ENCODE results near the gene DOCK3.
"Not testable (repeated sequence)": the region's sequence is repeated elsewhere in the genome, so short reads cannot be mapped to it uniquely, and the experiment has no call there.

Gene DOCK3

GRCh38 chr3:51002495-51002894 is 327.8 kb downstream of the DOCK3 start:
- DNase-seq: no peak

DNA sequence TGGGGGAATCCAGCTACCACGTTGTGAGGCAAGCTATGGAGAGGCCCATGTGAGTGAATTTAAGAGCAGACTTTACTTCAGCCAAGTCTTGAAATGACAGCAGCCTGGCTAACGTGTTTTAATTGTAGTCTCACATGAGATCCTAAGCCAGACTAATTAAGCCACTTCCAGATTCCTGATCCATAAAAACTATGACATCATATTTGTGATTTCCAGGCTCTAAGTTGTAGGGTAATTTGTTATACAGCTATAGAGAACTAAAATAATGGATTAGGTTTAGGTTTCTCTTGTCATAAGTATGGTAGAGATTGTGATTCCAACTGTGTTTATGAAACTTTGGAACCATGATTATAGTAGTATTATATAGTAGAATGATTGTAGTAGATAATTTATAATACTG is 329.5 kb downstream of the DOCK3 start:
- DNase-seq: no peak

GRCh38 chr3:51024121-51024520 is 349.4 kb downstream of the DOCK3 start:
- DNase-seq: no peak

- DNase-seq: peak; percentile 70 to 82
Measured at GRCh38 chr3:51024765-51025632, 350.3 kb downstream of the DOCK3 start.

- DNase-seq: no peak
Measured at GRCh38 chr3:51031666-51032065, 356.9 kb downstream of the DOCK3 start.

DNA sequence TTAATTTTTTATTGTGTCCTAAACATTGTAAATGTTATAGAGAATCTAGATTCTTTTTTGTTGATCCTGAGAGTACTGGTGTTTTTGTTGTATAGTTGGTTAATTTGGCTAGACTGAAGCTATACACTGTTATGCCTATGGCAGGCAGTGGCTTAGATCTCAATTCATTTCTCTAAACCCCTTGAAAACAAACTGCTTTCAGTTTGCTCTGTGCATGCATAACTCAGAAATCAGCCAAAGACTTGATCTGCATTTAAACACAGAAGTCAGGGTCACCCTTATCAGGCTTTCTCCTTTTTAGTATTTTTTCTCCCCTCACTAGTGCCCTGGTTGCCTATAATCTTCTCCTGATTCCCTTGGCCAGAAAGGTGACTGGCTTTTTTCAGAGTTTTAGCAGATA is 360.9 kb downstream of the DOCK3 start:
- DNase-seq: no peak

DNA sequence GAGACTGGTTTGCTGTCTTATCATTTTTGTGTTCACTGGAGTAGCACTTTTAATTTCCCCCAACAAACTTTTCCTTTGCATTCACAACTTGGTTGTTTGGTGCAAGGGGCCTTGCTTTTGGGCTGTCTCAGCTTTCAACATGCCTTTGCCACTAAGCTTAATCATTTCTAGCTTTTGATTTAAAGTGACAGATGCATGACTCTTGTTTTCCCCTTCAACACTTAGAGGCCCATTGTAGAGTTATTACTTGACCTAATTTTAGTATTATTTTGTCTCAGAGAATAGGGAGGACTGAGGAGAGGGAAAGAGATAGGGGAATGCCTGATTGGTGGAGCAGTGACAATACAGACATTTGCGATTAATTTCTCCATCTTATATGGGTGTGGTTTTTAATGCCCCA is 370.3 kb downstream of the DOCK3 start:
- no peak for DNase-seq

- DNase-seq: no peak
Measured at GRCh38 chr3:51052562-51052961, 377.8 kb downstream of the DOCK3 start.

GRCh38 chr3:51057121-51057520 is 382.4 kb downstream of the DOCK3 start:
- DNase-seq: no peak

- DNase-seq: no peak
Measured at GRCh38 chr3:51063053-51063452, 388.3 kb downstream of the DOCK3 start.

DNA sequence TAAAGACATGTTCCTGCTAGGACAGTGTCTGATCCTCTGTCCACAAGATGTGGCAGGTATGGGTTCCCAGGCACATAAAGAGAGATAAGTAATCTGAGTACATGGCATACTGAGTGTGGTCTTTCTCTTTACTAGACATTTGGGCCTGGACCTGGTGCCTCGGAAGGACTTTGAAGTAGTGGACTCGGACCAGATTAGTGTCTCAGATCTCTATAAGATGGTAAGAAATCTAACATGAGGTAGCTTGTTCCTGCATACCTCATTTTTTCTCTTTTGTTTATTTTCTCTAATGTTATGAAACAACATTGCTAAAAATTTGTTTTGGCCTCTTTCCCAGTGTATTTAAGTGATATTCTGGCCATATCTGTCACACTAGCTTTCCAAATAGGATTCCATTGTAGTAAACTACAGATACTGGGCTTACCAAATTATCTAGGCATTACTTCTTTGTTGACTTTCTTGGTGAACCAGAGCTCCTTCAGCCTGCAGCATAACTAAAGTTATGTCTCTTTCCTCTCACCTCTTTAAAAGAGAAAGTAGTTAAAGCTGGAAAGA is 400.6 kb downstream of the DOCK3 start:
- no peak for DNase-seq

DNA sequence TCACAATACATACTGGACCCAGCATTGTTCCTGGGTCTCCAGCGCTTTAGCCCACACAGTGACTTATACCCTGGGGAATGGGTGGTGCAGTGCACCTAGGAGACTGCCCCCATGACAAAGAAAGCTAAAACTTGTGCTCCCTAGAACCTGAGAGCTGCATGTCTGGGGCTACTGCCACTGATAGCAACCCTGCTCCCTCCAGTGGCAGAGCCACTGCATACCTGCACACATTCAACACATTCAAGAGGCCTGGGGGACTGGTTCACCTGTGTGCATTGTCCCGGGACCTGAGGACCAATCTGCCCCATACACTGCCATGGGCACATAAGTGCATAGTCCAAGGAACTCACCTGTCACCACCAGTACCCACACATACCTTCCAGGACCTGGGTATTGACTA is 407.6 kb downstream of the DOCK3 start:
- no peak for DNase-seq

- no peak for DNase-seq
Measured at GRCh38 chr3:51083490-51083889, 408.8 kb downstream of the DOCK3 start.

DNA sequence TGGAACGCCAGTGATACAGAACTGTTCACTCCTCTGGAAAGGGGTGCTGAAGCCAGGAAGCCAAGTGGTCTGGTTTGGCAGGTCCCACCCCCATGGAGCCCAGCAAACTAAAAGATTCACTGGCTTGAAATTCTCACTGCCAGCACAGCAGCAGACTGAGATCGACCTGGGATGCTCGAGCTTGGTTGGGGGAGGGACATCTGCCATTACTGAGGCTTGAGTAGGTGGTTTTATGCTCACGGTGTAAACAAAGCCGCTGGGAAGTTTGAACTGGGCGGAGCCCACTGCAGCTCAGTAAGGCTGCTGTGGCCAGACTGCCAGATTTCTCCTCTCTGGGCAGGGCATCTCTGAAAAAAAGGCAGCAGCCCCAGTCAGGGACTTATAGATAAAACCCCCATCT is 417.4 kb downstream of the DOCK3 start:
- DNase-seq: not testable (repeated sequence)

- DNase-seq: not testable (repeated sequence)
Measured at GRCh38 chr3:51094838-51095237, 420.1 kb downstream of the DOCK3 start.

- peak in 1 of 2 donors; percentile 13 for DNase-seq
Measured at GRCh38 chr3:51099794-51100535, 425.2 kb downstream of the DOCK3 start.

DNA sequence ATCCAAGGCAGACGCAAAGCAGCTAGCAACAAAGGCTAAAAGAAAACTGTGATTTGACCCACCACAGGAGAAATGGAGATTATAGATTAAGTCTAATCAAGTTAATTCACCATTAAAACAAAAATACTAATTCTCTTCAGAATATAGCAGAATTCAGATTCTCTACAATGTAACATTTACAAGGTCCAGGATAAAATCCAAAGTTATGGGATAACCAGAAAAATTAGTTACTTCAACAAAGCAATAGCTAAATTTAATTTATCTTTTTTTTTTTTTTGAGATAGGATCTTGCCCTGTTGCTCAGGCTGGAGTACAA is 425.8 kb downstream of the DOCK3 start:
- no peak for DNase-seq

GRCh38 chr3:51102396-51102795 is 427.7 kb downstream of the DOCK3 start:
- no peak for DNase-seq

GRCh38 chr3:51106242-51106876 is 431.6 kb downstream of the DOCK3 start:
- no peak for DNase-seq

DNA sequence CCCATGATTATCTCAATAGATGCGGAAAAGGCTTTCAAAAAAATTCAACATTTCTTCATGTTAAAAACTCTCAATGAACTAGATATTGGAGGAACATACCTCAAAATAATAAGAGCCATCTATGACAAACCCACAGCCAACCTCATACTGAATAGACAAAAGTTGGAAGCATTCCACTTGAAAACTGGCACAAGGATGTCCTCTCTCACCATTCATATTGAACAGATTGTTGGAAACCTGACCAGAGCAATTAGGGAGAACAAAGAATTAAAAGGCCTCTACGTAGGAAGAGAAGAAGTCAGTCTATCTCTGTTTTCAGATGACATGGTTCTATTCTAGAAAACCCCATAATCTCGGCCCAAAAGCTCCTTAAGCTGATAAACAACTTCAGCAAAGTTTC is 435.9 kb downstream of the DOCK3 start:
- no peak for DNase-seq

DNA sequence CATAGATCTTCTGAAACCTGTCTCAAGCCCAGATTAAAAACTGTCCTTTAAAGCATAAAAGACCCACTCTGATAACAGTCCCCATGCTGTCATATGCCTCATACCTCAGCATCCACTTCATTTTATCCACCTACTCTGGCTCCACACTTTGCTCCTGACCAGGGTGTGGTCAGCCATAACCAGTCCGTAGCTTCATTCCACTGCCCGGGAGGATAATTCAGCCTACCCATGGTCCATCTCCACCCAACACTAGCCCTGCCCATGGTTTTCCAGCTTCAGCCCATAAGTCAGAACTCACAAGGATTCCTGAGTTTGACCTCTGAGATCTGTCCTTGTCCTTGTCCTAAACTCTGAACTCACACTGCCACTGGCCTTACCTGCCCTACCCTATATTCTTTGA is 448.2 kb downstream of the DOCK3 start:
- DNase-seq: no peak

DNA sequence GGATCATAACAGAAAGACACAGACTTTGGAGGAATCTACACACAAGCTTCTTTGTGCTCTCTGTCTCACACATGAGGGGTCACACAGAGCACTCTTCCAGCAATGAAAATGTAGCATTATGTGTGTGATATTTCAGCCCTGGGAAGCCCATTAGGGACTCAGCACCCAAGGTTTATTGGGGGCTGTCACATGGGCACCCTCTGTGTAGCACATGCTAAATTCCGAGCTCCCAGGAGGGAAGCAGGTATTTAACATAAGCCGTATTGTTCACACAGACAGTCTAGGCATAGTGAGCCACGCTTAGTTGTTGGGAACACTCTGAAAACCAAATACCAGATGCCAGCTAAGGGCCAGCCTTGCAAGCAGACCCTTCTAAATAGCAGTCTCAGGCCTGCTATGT is 448.8 kb downstream of the DOCK3 start:
- no peak for DNase-seq

GRCh38 chr3:51131607-51132006 is 456.9 kb downstream of the DOCK3 start:
- DNase-seq: not testable (repeated sequence)

DNA sequence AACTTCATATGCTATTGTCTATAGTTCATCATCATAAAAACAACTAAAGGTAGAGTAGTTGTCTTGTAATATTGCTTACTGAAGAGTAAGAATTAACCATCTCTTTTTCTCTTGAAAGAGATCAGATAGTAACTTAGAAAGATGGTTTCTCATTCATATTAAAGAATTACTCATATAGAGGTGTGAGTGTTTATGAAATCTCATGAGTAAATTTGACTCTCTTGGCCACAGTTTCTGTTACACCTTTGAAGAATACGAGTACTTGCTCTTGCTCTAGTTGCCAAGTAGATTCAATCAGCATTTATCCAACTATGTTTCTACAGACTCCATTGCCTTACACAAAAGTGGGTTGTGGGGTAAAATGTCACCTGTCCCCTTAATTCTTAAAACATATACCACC is 463.0 kb downstream of the DOCK3 start:
- DNase-seq: no peak
